SU-DHL-6 (cell line): ENCODE results near the gene SLC22A17.
"Not testable (repeated sequence)": the region's sequence is repeated elsewhere in the genome, so short reads cannot be mapped to it uniquely, and the experiment has no call there.

Experiments
- H2AFZ ChIP-seq: fragments of 200-600 bp; sonication (generic); 2 replicates; pipeline ENCODE4 v1.6.1; 2014; ENCODE audit warnings: low read depth, mild to moderate bottlenecking, moderate library complexity, mixed read lengths, antibody characterized with exemption, low read length; ENCODE audit not compliant: severe bottlenecking
- H3F3A ChIP-seq: fragments of 200-600 bp; shearing (Covaris generic); 2 replicates; pipeline ENCODE4 v1.6.0; 2016; ENCODE audit warnings: antibody characterized with exemption, mild to moderate bottlenecking; ENCODE audit not compliant: insufficient read depth
- H3K27ac ChIP-seq: fragments of 200-600 bp; sonication (generic); 2 replicates; pipeline ENCODE4 v1.5.1; 2016; ENCODE audit warnings: low read depth, mild to moderate bottlenecking, low read length, moderate library complexity, mixed read lengths
- H3K27me3 ChIP-seq: fragments of 200-600 bp; sonication (generic), shearing (Covaris generic); 2 replicates; pipeline ENCODE4 v1.6.0; 2014; ENCODE audit warnings: mild to moderate bottlenecking, low read length
- H3K36me3 ChIP-seq: fragments of 200-600 bp; sonication (generic); 2 replicates; pipeline ENCODE4 v1.6.1; 2014; ENCODE audit warnings: mild to moderate bottlenecking, low read length, mixed read lengths
- H3K4me2 ChIP-seq: fragments of 300-600, 200-600 bp; shearing (Covaris generic), sonication (generic); 2 replicates; pipeline ENCODE4 v1.6.0; 2014; ENCODE audit warnings: low read length, low read depth, mild to moderate bottlenecking; ENCODE audit not compliant: poor library complexity, severe bottlenecking
- H3K4me3 ChIP-seq: fragments of 200-600 bp; sonication (generic); 2 replicates; pipeline ENCODE4 v1.5.1; 2014; ENCODE audit warnings: antibody characterized with exemption, low read length, mild to moderate bottlenecking, mixed read lengths; ENCODE audit not compliant: insufficient read depth, poor library complexity, severe bottlenecking
- H3K79me2 ChIP-seq: fragments of 200-600 bp; sonication (generic); 2 replicates; pipeline ENCODE4 v1.6.1; 2014; ENCODE audit warnings: mild to moderate bottlenecking, low read length, moderate library complexity; ENCODE audit not compliant: insufficient read depth
- H3K9ac ChIP-seq: fragments of 200-600 bp; sonication (generic); 2 replicates; pipeline ENCODE4 v1.7.0; 2014; ENCODE audit warnings: mild to moderate bottlenecking, low read length
- H3K9me2 ChIP-seq: fragments of 200-600 bp; sonication (generic); replicated peaks from 2 replicates; pipeline ENCODE4 v1.6.1; 2014; ENCODE audit warnings: low read length; ENCODE audit not compliant: insufficient read depth
- H3K9me3 ChIP-seq: fragments of 200-600 bp; sonication (generic); 2 replicates; pipeline ENCODE4 v1.6.1; 2014; ENCODE audit warnings: low read length, mixed read lengths; ENCODE audit not compliant: insufficient read depth
- H4K20me1 ChIP-seq: fragments of 200-600 bp; sonication (generic); 2 replicates; pipeline ENCODE4 v1.6.1; 2014; ENCODE audit warnings: low read depth, mild to moderate bottlenecking, antibody characterized with exemption, low read length, moderate library complexity, mixed read lengths
- EZH2phosphoT487 ChIP-seq: fragments of 200-600 bp; sonication (generic), shearing (Covaris generic); conservative IDR thresholded peaks from 2 replicates; pipeline ENCODE4 v1.6.1; 2018; ENCODE audit warnings: mild to moderate bottlenecking, antibody characterized with exemption, low read length, moderate library complexity, mixed read lengths
- TF ChIP-seq, protein P1 (sequence below): fragments of 200-600 bp; sonication (generic); IDR thresholded peaks from one replicate; pipeline ENCODE4 v1.5.1; 2017; ENCODE audit warnings: antibody characterized with exemption, mild to moderate bottlenecking, low read length, moderate library complexity; ENCODE audit not compliant: insufficient read depth, poor library complexity, severe bottlenecking

The SLC22A17 gene

GRCh38 chr14:23326491-23327332 is 26.0 kb downstream of the SLC22A17 start:
- Histone ChIP-seq H2AFZ (no peak overlapping the region), H4K20me1 (0 out of 2 replicates have a peak, but pooled peaks cover 4% of the 10 kb centered on the region), H3K79me2 (peaks cover 19% of the 10 kb centered on the region), H3K27me3 (no peaks in the 10 kb centered on the region), H3K9me3 (no peaks in the 10 kb centered on the region), H3F3A (peaks cover 29% of the 10 kb centered on the region), H3K9me2 (no peaks in the 10 kb centered on the region), H3K4me3 (no peak overlapping the region), H3K36me3 (peaks cover 13% of the 10 kb centered on the region), H3K27ac (no peak overlapping the region), H3K4me2 (no peak overlapping the region), H3K9ac (no peak overlapping the region)
- TF ChIP-seq, protein P1, sequence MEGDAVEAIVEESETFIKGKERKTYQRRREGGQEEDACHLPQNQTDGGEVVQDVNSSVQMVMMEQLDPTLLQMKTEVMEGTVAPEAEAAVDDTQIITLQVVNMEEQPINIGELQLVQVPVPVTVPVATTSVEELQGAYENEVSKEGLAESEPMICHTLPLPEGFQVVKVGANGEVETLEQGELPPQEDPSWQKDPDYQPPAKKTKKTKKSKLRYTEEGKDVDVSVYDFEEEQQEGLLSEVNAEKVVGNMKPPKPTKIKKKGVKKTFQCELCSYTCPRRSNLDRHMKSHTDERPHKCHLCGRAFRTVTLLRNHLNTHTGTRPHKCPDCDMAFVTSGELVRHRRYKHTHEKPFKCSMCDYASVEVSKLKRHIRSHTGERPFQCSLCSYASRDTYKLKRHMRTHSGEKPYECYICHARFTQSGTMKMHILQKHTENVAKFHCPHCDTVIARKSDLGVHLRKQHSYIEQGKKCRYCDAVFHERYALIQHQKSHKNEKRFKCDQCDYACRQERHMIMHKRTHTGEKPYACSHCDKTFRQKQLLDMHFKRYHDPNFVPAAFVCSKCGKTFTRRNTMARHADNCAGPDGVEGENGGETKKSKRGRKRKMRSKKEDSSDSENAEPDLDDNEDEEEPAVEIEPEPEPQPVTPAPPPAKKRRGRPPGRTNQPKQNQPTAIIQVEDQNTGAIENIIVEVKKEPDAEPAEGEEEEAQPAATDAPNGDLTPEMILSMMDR, result no peak
- TF ChIP-seq EZH2phosphoT487, result no peak

DNA sequence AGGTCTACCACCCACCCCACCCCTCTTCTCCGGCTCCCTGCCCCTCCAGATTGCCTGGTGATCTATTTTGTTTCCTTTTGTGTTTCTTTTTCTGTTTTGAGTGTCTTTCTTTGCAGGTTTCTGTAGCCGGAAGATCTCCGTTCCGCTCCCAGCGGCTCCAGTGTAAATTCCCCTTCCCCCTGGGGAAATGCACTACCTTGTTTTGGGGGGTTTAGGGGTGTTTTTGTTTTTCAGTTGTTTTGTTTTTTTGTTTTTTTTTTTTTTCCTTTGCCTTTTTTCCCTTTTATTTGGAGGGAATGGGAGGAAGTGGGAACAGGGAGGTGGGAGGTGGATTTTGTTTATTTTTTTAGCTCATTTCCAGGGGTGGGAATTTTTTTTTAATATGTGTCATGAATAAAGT is 26.9 kb downstream of the SLC22A17 start:
- not testable (repeated sequence) for H3K4me2 ChIP-seq, H3K4me3 ChIP-seq, H3K9me3 ChIP-seq, H4K20me1 ChIP-seq, H3K9me2 ChIP-seq, H3K27me3 ChIP-seq, H3K9ac ChIP-seq, H2AFZ ChIP-seq, H3K27ac ChIP-seq
- Histone ChIP-seq H3K79me2 (peaks cover 19% of the 10 kb centered on the region), H3K36me3 (peaks cover 13% of the 10 kb centered on the region), H3F3A (peaks cover 29% of the 10 kb centered on the region)

GRCh38 chr14:23324993-23325392 is 27.7 kb downstream of the SLC22A17 start:
- no peak overlapping the region for H2AFZ ChIP-seq
- no peak overlapping the region for H3K4me2 ChIP-seq

More at GRCh38 chr14:23324993-23325392, 27.7 kb downstream of the SLC22A17 start:
- Histone ChIP-seq H4K20me1 (0 out of 2 replicates have a peak, but pooled peaks cover 4% of the 10 kb centered on the region), H3F3A (peaks cover 29% of the 10 kb centered on the region), H3K9ac (no peak overlapping the region), H3K79me2 (peaks cover 19% of the 10 kb centered on the region), H3K36me3 (peaks cover 13% of the 10 kb centered on the region), H3K9me3 (no peaks in the 10 kb centered on the region), H3K9me2 (no peaks in the 10 kb centered on the region), H3K4me3 (no peak overlapping the region), H3K27me3 (no peaks in the 10 kb centered on the region), H3K27ac (no peak overlapping the region)
- no peak for TF ChIP-seq EZH2phosphoT487
- TF ChIP-seq, protein P1, result no peak
